Ishikawa (cell line): ENCODE results near the gene MMP19.

Source experiments
- CEBPB ChIP-seq: IDR thresholded peaks from 2 replicates; pipeline ENCODE4 v1.6.1; 2012
- CREB1 ChIP-seq: IDR thresholded peaks from 2 replicates; pipeline ENCODE4 v1.6.1; 2012; ENCODE audit warnings: low read depth
- EGR1 ChIP-seq: IDR thresholded peaks from 2 replicates; pipeline ENCODE4 v1.6.1; 2012
- EP300 ChIP-seq: IDR thresholded peaks from 2 replicates; pipeline ENCODE4 v1.6.1; 2012; ENCODE audit warnings: borderline replicate concordance
- FOXM1 ChIP-seq: IDR thresholded peaks from 2 replicates; pipeline ENCODE4 v1.6.1; 2012; ENCODE audit warnings: low read depth, borderline replicate concordance
- MAX ChIP-seq: IDR thresholded peaks from 2 replicates; pipeline ENCODE4 v1.6.1; 2012
- NFIC ChIP-seq: IDR thresholded peaks from 2 replicates; pipeline ENCODE4 v1.6.1; 2012
- RAD21 ChIP-seq: IDR thresholded peaks from 2 replicates; pipeline ENCODE4 v1.6.1; 2012; ENCODE audit warnings: low read depth
- REST ChIP-seq: IDR thresholded peaks from 2 replicates; pipeline ENCODE4 v1.6.1; 2012; ENCODE audit warnings: low read depth, mild to moderate bottlenecking
- TAF1 ChIP-seq: IDR thresholded peaks from 2 replicates; pipeline ENCODE4 v1.6.1; 2012; ENCODE audit warnings: low read depth, mild to moderate bottlenecking
- TCF12 ChIP-seq: IDR thresholded peaks from 2 replicates; pipeline ENCODE4 v1.6.1; 2012; ENCODE audit warnings: low read depth
- TEAD4 ChIP-seq: IDR thresholded peaks from 2 replicates; pipeline ENCODE4 v1.6.1; 2012
- USF1 ChIP-seq: IDR thresholded peaks from 2 replicates; pipeline ENCODE4 v1.6.1; 2012
- YY1 ChIP-seq: IDR thresholded peaks from 2 replicates; pipeline ENCODE4 v1.6.1; 2012; ENCODE audit warnings: low read depth
- ZBTB7A ChIP-seq: IDR thresholded peaks from 2 replicates; pipeline ENCODE4 v1.6.1; 2012; ENCODE audit warnings: low read depth

The MMP19 gene

GRCh38 chr12:55847603-55848291 lies 5.0 kb upstream of the MMP19 start:
- no peak for TF ChIP-seq NFIC

GRCh38 chr12:55847033-55847432 lies 4.3 kb upstream of the MMP19 start:
- TF ChIP-seq EGR1 = no peak
- no peak for TF ChIP-seq TCF12
- no peak for TF ChIP-seq YY1
- no peak for TF ChIP-seq USF1
- TF ChIP-seq ZBTB7A = no peak
- no peak for TF ChIP-seq MAX

DNA sequence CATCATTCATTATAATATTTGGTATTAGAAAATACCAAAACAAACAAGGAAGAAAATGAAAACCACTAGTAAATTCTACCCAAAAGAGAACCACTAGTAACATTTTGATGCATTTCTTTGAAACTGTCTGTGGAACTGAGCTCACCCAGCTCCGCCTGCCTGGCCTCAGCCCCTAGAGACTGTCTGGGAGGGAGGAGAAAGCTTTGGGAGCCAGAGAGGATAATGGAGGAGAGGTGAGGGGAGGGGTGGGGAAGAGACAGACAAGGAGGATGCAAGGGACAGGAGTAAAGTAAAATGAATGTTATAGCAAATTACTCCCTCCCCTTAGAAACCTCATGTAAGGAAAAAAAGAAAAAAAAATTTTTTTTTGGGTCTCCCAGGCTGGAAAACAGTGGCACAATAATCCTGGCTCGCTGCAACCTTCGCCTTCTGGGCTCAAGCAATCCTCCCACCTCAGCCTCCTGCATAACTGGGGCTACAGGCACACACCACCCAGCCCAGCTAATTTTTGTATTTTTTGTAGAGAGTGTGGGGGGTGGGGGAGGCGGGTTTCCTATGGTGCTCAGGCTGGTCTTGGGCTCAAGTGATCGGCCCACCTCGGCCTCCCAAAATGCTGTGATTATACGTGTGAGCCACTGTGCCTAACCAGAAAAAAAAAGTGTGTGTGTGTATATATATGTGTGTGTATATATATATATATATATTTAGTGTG lies 3.2 kb upstream of the MMP19 start:
- no peak for TF ChIP-seq EP300
- TF ChIP-seq ZBTB7A = no peak
- no peak for TF ChIP-seq FOXM1
- no peak for TF ChIP-seq USF1
- no peak for TF ChIP-seq NFIC
- no peak for TF ChIP-seq TEAD4
- TF ChIP-seq TCF12 = no peak
- TF ChIP-seq MAX = no peak
- no peak for TF ChIP-seq TAF1
- TF ChIP-seq EGR1 = no peak
- TF ChIP-seq CEBPB = no peak
- no peak for TF ChIP-seq CREB1
- TF ChIP-seq RAD21 = no peak
- no peak for TF ChIP-seq YY1
- TF ChIP-seq REST = no peak

GRCh38 chr12:55845361-55845760 lies 2.6 kb upstream of the MMP19 start:
- no peak for TF ChIP-seq ZBTB7A
- no peak for TF ChIP-seq FOXM1
- no peak for TF ChIP-seq YY1
- TF ChIP-seq TCF12 = no peak
- no peak for TF ChIP-seq EP300

GRCh38 chr12:55844961-55845360 lies 2.2 kb upstream of the MMP19 start:
- TF ChIP-seq TCF12 (no peak), FOXM1 (no peak), CEBPB (no peak), EP300 (no peak), TEAD4 (no peak), MAX (no peak), REST (no peak), EGR1 (no peak), ZBTB7A (no peak), CREB1 (no peak), TAF1 (no peak), NFIC (no peak), YY1 (no peak), RAD21 (no peak), USF1 (no peak)

- TF ChIP-seq CEBPB (no peak), CREB1 (no peak), YY1 (no peak), TCF12 (no peak), REST (no peak), TAF1 (no peak), NFIC (no peak), TEAD4 (no peak), RAD21 (no peak)
These were observed 695 bp upstream of the MMP19 start for GRCh38 chr12:55843431-55843830.
